HG03521 (cell line): Measurements from ENCODE around the gene ITIH2.

ENCODE experiments used
- ATAC-seq: cut with Tn5 transposase; IDR thresholded peaks from one replicate; pipeline ENCODE4 v1.9.1; 2021; ENCODE audit warnings: mild to moderate bottlenecking, moderate library complexity; ENCODE audit not compliant: unreplicated experiment

The ITIH2 gene

DNA sequence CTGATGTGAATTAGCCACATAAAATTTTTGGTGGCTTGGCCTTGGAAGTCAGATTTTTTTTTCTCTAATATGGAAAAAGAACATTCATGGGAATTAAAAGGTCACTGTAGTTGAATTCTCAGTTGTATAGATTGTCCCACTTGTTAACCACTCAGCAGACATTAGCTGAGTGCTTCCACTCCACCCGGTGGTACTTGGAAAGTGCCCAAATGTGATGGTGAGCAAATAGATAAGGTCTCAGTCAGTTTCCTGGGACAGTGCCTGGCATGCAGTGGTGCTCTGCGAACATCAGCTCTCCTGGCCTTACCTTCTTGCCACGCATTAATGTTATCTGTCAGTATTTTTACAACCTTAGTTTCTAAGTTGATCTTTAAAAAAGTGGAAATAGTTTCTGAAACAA lies 86.3 kb downstream of the ITIH2 start:
- no peak for ATAC-seq

GRCh38 chr10:7792541-7792940 lies 89.4 kb downstream of the ITIH2 start:
- no peak for ATAC-seq

GRCh38 chr10:7794251-7795026 lies 91.3 kb downstream of the ITIH2 start:
- no peak for ATAC-seq

DNA sequence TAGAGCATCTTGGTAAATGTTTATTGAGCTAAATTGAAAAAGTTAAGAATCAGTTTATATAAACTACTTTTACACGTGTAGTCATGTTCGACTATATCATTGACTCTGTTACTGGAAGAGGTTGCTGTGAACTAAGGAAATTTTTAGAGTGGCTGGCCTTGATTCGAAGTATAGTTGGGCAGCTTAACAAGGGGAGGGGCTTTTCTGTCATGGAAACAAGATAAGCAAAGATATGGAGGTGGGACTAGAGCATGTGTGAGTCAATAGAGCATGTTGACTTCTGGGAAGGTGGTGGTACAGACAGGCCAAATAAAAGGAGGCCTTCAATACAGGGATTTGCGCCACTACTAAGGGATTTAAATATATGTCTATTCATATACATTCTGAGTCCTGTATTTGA lies 92.5 kb downstream of the ITIH2 start:
- ATAC-seq = no peak

- ATAC-seq = no peak
Observed at GRCh38 chr10:7797582-7797981, 94.5 kb downstream of the ITIH2 start.
